Liver (tissue), 3 donors: ENCODE measurements around the gene C1orf174.

Source experiments
- ATF3 ChIP-seq: IDR thresholded peaks from 2 replicates; pipeline ENCODE4 v1.6.1; 2016; ENCODE audit warnings: antibody characterized with exemption
- CTCF ChIP-seq: fragments of 150-350 bp; IDR thresholded peaks from 2 replicates; pipeline ENCODE4 v1.5.1; 2017; ENCODE audit warnings: improper control_type of control experiment, low read depth, low read length; ENCODE audit not compliant: missing input control
- MAX ChIP-seq: IDR thresholded peaks from 2 replicates; pipeline ENCODE4 v1.6.1; 2016; ENCODE audit warnings: antibody characterized with exemption
- TAF1 ChIP-seq: conservative IDR thresholded peaks from 2 replicates; pipeline ENCODE4 v1.6.1; 2016; ENCODE audit warnings: antibody characterized with exemption, mild to moderate bottlenecking
- donor health status: healthy.
- donor health status: healthy.

GRCh38 chr1:3847081-3847480 is 53.0 kb downstream of the C1orf174 start:
- TF ChIP-seq CTCF (no peak), ATF3 (no peak), MAX (no peak), TAF1 (no peak)
